SU-DHL-6 (cell line): ENCODE data around the gene SIK2.

Experiments used
- H2AFZ ChIP-seq: fragments of 200-600 bp; sonication (generic); 2 replicates; pipeline ENCODE4 v1.6.1; 2014; ENCODE audit warnings: low read depth, mild to moderate bottlenecking, moderate library complexity, mixed read lengths, antibody characterized with exemption, low read length; ENCODE audit not compliant: severe bottlenecking
- H3F3A ChIP-seq: fragments of 200-600 bp; shearing (Covaris generic); 2 replicates; pipeline ENCODE4 v1.6.0; 2016; ENCODE audit warnings: antibody characterized with exemption, mild to moderate bottlenecking; ENCODE audit not compliant: insufficient read depth
- H3K27ac ChIP-seq: fragments of 200-600 bp; sonication (generic); 2 replicates; pipeline ENCODE4 v1.5.1; 2016; ENCODE audit warnings: low read depth, mild to moderate bottlenecking, low read length, moderate library complexity, mixed read lengths
- H3K27me3 ChIP-seq: fragments of 200-600 bp; sonication (generic), shearing (Covaris generic); 2 replicates; pipeline ENCODE4 v1.6.0; 2014; ENCODE audit warnings: mild to moderate bottlenecking, low read length
- H3K36me3 ChIP-seq: fragments of 200-600 bp; sonication (generic); 2 replicates; pipeline ENCODE4 v1.6.1; 2014; ENCODE audit warnings: mild to moderate bottlenecking, low read length, mixed read lengths
- H3K4me2 ChIP-seq: fragments of 300-600, 200-600 bp; shearing (Covaris generic), sonication (generic); 2 replicates; pipeline ENCODE4 v1.6.0; 2014; ENCODE audit warnings: low read length, low read depth, mild to moderate bottlenecking; ENCODE audit not compliant: poor library complexity, severe bottlenecking
- H3K4me3 ChIP-seq: fragments of 200-600 bp; sonication (generic); 2 replicates; pipeline ENCODE4 v1.5.1; 2014; ENCODE audit warnings: antibody characterized with exemption, low read length, mild to moderate bottlenecking, mixed read lengths; ENCODE audit not compliant: insufficient read depth, poor library complexity, severe bottlenecking
- H3K79me2 ChIP-seq: fragments of 200-600 bp; sonication (generic); 2 replicates; pipeline ENCODE4 v1.6.1; 2014; ENCODE audit warnings: mild to moderate bottlenecking, low read length, moderate library complexity; ENCODE audit not compliant: insufficient read depth
- H3K9ac ChIP-seq: fragments of 200-600 bp; sonication (generic); 2 replicates; pipeline ENCODE4 v1.7.0; 2014; ENCODE audit warnings: mild to moderate bottlenecking, low read length
- H3K9me2 ChIP-seq: fragments of 200-600 bp; sonication (generic); replicated peaks from 2 replicates; pipeline ENCODE4 v1.6.1; 2014; ENCODE audit warnings: low read length; ENCODE audit not compliant: insufficient read depth
- H3K9me3 ChIP-seq: fragments of 200-600 bp; sonication (generic); 2 replicates; pipeline ENCODE4 v1.6.1; 2014; ENCODE audit warnings: low read length, mixed read lengths; ENCODE audit not compliant: insufficient read depth
- H4K20me1 ChIP-seq: fragments of 200-600 bp; sonication (generic); 2 replicates; pipeline ENCODE4 v1.6.1; 2014; ENCODE audit warnings: low read depth, mild to moderate bottlenecking, antibody characterized with exemption, low read length, moderate library complexity, mixed read lengths
- EZH2phosphoT487 ChIP-seq: fragments of 200-600 bp; sonication (generic), shearing (Covaris generic); conservative IDR thresholded peaks from 2 replicates; pipeline ENCODE4 v1.6.1; 2018; ENCODE audit warnings: mild to moderate bottlenecking, antibody characterized with exemption, low read length, moderate library complexity, mixed read lengths
- TF ChIP-seq, protein P1 (sequence below): fragments of 200-600 bp; sonication (generic); IDR thresholded peaks from one replicate; pipeline ENCODE4 v1.5.1; 2017; ENCODE audit warnings: antibody characterized with exemption, mild to moderate bottlenecking, low read length, moderate library complexity; ENCODE audit not compliant: insufficient read depth, poor library complexity, severe bottlenecking

The SIK2 gene

DNA sequence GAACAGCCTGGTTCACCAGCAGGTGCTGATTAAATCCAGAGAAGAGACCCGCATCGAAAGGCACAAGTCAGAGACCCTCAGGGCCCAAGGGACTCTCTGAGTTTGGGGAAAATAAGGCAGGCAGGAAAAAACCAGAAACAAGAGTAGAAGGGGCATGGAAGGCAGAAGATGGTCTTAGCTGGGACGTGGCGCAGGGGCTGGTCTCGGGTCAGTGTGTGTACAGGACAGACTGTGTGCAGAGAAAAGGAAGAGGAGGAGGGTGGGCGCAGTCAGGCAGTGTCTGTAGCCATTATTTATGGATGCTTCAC lies 132.7 kb downstream of the SIK2 start:
- H3K27ac ChIP-seq = no peak overlapping the region
- no peak overlapping the region for H2AFZ ChIP-seq
- no peak for TF ChIP-seq EZH2phosphoT487
- TF ChIP-seq, protein P1, sequence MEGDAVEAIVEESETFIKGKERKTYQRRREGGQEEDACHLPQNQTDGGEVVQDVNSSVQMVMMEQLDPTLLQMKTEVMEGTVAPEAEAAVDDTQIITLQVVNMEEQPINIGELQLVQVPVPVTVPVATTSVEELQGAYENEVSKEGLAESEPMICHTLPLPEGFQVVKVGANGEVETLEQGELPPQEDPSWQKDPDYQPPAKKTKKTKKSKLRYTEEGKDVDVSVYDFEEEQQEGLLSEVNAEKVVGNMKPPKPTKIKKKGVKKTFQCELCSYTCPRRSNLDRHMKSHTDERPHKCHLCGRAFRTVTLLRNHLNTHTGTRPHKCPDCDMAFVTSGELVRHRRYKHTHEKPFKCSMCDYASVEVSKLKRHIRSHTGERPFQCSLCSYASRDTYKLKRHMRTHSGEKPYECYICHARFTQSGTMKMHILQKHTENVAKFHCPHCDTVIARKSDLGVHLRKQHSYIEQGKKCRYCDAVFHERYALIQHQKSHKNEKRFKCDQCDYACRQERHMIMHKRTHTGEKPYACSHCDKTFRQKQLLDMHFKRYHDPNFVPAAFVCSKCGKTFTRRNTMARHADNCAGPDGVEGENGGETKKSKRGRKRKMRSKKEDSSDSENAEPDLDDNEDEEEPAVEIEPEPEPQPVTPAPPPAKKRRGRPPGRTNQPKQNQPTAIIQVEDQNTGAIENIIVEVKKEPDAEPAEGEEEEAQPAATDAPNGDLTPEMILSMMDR = no peak
- H3F3A ChIP-seq = no peaks in the 10 kb centered on the region
- H3K27me3 ChIP-seq = no peaks in the 10 kb centered on the region
- H3K4me3 ChIP-seq = no peak overlapping the region
- H3K4me2 ChIP-seq = no peak overlapping the region
- no peaks in the 10 kb centered on the region for H3K36me3 ChIP-seq
- no peaks in the 10 kb centered on the region for H3K9me2 ChIP-seq
- H3K79me2 ChIP-seq = no peaks in the 10 kb centered on the region
- H3K9ac ChIP-seq = no peak overlapping the region
- no peaks in the 10 kb centered on the region for H3K9me3 ChIP-seq
- no peaks in the 10 kb centered on the region for H4K20me1 ChIP-seq

DNA sequence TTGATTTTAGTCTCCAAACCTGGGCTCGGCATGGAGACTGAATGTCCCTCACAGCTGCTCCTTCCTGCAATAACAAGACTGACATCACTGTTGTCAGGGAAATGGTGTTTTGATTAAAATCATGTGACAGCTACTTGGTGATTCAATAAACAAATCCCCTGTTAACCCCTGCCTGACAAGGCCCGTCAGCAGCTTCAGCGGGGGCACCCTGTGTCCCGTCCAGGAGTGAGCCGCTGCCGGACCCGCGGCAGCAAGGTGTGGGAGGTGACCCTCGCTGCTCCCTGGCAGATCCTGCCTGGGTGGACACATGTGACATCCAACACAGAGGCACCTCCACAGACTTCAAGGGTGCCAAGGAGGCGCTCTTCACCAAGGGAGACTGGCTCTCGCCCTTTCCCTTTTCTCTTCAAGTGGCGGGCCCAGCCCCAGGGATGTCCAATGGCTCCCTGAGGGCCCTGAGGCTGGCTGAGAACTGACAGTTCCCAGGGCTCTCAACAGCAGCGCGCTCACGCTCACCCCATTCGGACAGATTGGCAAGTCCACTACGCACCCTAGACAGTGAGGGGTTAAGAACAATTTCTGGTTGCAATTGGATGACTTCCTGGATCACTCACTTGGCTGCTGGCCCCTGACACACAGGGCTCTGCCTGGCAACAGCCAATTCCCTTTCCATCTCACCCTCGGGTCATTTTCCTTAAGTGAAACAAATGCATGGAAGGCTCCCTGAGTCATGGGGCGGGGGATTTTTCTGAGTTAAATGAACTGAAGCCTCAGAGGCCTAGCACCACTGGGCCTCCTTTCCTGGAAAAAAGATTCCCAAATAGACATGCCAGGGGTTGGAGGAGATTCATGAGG lies 133.2 kb downstream of the SIK2 start:
- H3F3A ChIP-seq = no peaks in the 10 kb centered on the region
- no peak overlapping the region for H3K4me3 ChIP-seq
- H3K79me2 ChIP-seq = no peaks in the 10 kb centered on the region
- H3K9me3 ChIP-seq = no peaks in the 10 kb centered on the region
- H3K36me3 ChIP-seq = no peaks in the 10 kb centered on the region
- no peaks in the 10 kb centered on the region for H3K27me3 ChIP-seq
- no peak for TF ChIP-seq EZH2phosphoT487
- TF ChIP-seq, protein P1 = no peak
- H2AFZ ChIP-seq = no peak overlapping the region
- no peak overlapping the region for H3K9ac ChIP-seq
- H3K27ac ChIP-seq = no peak overlapping the region
- no peaks in the 10 kb centered on the region for H4K20me1 ChIP-seq
- H3K4me2 ChIP-seq = no peak overlapping the region
- no peaks in the 10 kb centered on the region for H3K9me2 ChIP-seq

DNA sequence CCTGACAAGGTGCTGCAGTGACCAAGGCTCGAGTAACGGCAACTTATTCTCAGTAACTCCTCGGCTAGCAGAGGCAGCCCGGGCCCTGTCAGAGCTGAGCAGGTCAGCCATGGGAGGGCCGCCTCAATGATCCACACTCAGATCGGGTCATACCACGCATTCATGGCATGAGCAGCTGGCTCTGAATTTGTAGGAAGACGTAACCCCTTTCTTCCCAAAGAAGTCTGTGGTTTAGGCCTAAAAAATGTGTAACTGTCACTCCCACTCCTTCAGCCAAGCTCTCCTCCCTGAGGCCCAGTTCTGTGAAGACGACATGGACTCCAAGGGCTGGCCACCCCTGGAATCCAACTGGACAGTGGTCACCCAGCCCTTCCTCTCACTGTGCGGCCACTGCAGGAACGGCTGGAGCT lies 133.9 kb downstream of the SIK2 start:
- Histone ChIP-seq H4K20me1 (no peaks in the 10 kb centered on the region), H3K79me2 (no peaks in the 10 kb centered on the region), H3K9me3 (no peaks in the 10 kb centered on the region), H3F3A (no peaks in the 10 kb centered on the region), H3K27me3 (no peaks in the 10 kb centered on the region), H3K9ac (no peak overlapping the region), H3K9me2 (no peaks in the 10 kb centered on the region), H3K4me3 (no peak overlapping the region), H2AFZ (no peak overlapping the region), H3K36me3 (no peaks in the 10 kb centered on the region), H3K4me2 (no peak overlapping the region), H3K27ac (no peak overlapping the region)
- no peak for TF ChIP-seq EZH2phosphoT487
- TF ChIP-seq, protein P1 = no peak
